Esophagus squamous epithelium (tissue), 4 donors: Measurements from ENCODE around the gene METTL6.

Experiments
- POLR2A ChIP-seq, 4 donors: fragments of 450-650 bp; IDR thresholded peaks; one replicate each; pipeline ENCODE4 v1.6.1; 2017; ENCODE audit warnings: antibody characterized with exemption in 4 of 4, mild to moderate bottlenecking in 4 of 4, moderate library complexity in 3 of 4
- TF ChIP-seq, protein P1 (sequence below), 6 experiments: fragments of 450-650 bp in 4 of 6; fragments of 200-600 bp in 2 of 6; sonication (generic) in 2 of 6; IDR thresholded peaks; one replicate each; pipeline ENCODE4 v1.5.1; 2016 to 2019; ENCODE audit warnings: antibody characterized with exemption in 6 of 6, mild to moderate bottlenecking in 4 of 6, moderate library complexity in 4 of 6

DNA sequence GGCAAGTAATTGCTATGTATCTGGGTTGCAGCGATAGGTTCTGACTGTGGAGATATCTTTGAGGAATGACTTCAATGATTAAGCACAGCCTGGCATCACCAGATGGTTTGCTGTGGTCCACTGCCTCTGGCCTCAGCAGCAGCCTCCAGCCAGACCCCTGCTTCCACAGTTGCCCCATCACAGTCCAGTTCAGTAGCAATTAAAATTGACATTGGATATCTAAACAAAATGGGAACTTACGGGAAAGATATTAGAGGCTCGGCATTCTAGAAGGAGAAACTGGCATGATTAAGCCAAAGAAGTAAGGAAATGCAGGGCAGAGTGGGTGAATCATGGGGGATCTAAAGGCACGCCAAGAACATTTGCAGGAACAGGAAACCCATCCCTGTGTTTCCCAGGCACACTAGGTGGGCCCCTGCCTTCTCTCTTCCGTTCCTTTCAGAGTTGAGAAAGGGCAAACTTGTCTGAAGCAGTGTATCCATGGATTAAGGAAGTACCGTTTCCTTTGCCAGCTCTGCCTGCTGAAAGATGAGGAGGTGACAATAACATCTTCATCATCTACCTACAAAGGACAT lies 58.7 kb downstream of the METTL6 start:
- TF ChIP-seq, protein P1, sequence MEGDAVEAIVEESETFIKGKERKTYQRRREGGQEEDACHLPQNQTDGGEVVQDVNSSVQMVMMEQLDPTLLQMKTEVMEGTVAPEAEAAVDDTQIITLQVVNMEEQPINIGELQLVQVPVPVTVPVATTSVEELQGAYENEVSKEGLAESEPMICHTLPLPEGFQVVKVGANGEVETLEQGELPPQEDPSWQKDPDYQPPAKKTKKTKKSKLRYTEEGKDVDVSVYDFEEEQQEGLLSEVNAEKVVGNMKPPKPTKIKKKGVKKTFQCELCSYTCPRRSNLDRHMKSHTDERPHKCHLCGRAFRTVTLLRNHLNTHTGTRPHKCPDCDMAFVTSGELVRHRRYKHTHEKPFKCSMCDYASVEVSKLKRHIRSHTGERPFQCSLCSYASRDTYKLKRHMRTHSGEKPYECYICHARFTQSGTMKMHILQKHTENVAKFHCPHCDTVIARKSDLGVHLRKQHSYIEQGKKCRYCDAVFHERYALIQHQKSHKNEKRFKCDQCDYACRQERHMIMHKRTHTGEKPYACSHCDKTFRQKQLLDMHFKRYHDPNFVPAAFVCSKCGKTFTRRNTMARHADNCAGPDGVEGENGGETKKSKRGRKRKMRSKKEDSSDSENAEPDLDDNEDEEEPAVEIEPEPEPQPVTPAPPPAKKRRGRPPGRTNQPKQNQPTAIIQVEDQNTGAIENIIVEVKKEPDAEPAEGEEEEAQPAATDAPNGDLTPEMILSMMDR (IDR thresholded peaks at IDR 0.05), result no peak
- no peak for TF ChIP-seq POLR2A (IDR thresholded peaks at IDR 0.05)
